HK-2 (cell line): ENCODE data around the gene MIA.
"Not testable (repeated sequence)": the region's sequence is repeated elsewhere in the genome, so short reads cannot be mapped to it uniquely, and the experiment has no call there.

Experiments used
- DNase-seq: peaks from one replicate; pipeline ENCODE4 v3.0.0-alpha.2; 2018; ENCODE audit not compliant: unreplicated experiment

The MIA gene

DNA sequence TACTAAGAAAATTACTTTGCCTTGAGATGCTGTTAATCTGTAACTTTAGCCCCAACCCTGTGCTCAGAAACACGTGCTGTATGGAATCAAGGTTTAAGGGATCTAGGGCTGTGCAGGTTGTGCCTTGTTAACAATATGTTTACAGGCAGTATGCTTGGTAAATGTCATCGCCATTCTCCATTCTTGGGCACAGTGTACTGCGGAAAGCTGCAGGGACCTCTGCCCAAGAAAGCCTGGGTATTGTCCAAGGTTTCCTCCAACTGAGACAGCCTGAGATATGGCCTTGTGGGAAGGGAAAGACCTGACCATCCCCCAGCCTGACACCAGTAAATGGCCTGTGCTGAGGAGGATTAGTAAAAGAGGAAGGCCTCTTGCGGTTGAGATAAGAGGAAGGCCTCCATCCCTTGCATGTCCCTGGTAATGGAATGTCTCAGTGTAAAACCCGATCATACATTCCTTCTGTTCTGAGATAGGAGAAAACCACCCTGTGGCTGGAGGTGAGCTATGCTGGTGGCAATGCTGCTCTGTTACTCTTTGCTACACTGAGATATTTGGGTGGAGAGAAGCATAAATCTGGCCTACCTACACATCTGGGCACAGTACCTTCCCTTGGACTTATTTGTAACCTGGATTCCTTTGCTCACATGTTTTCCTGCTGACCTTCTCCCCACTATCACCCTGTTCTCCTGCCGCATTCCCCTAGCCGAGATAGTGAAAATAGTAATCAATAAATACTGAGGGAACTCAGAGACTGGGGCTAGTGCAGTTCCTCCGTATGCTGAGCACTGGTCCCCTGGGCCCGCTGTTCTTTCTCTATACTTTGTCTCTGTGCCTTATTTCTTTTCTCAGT, 47.6 kb downstream of the MIA start:
- not testable (repeated sequence) for DNase-seq

- DNase-seq: not testable (repeated sequence)
Measured at GRCh38 chr19:40824916-40825315, 49.6 kb downstream of the MIA start.

DNA sequence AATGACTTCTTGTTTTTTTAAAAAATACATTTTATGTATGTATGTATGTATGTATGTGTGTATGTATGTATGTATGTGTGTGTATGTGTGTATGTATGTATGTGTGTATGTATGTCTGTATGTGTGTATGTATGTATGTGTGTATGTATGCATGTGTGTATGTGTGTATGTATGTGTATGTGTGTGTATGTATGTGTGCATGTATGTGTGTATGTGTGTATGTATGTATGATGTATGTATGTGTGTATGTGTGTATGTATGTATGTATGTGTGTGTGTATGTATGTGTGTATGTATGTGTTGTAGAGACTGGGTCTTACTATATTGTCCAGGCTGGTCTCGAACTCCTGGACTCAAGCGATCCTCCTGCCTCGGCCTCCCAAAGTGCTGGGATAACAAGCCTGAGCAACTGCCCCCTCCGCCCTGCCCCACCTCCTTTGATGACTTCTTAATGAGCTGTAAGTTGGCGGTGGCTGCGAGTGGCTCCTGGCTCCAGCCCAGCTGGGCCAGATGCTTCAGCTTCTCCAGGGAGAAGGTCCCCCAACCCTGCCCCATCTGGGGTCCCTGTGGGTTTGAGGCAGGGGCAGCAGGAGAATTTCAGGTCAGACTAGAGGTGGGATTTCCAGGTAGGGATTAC, 50.3 kb downstream of the MIA start:
- DNase-seq: not testable (repeated sequence)

DNA sequence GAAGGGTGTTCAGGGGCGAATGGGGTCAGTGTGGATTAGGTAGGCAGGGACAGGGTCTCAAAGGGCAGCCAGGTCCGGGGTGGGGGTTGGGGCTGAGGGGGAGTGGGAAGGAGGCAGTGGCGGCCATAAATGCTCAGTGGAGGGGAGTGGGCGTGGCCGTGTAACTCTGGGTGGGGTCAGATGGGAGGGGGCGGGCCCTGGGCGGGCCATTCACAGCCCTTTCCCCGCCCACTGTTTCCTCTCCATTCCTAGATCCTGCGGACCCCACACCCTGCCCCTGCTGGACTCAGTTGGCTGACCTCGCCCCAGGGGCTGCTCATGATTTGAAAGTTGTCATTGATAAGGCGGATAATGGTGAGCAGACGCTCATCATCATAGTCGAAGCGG, 51.0 kb downstream of the MIA start:
- not testable (repeated sequence) for DNase-seq

DNA sequence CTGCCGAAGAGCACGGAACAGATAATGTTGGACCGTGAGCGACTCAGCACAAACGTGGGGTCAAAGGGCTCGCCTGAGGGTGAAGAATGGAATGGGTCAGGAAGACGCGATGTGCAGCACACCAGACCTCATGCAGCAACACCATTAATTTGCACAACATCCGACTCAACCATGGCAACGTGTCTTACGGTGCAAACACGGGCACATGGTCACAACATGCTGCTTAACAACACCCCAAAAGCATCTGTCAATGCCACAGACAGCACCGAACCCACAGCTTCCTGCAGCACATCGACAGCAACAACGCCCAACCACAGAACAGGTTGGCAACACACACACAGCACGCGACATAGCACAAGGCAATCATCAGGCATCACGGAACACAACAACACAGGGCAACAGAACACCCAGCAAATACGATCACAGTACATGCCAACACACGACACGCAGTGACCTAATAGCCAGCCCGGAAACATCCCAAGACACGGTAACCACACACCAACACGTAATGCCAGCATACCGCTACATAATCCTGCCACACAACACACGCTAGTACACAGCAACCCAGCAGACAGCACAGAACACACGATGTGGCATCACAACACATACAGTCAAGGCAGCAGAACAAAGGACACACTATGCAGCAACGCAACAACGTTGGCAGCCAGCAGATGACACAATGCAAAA, 51.5 kb downstream of the MIA start:
- DNase-seq: not testable (repeated sequence)
